Measurements from ENCODE around the gene ERI3. TPM values are rescaled to one million over a fixed set of nuclear protein-coding genes. Genes with fewer than 3 reads are reported as not detected.

ERI3 gene
- total and polyA plus RNA-seq, 10 of the 15 experiments (the other 5 are each of a cell fraction or from before 2014, with no cell fraction given) = 20.6 to 90.4 (median 41.2) TPM

GRCh38 chr1:44297695-44298400, 57.2 kb downstream of the ERI3 start:
- Histone ChIP-seq H3K4me2 (ENCODE audit: control insufficient read depth, insufficient read depth) (no peak overlapping the region), H3K27ac (ENCODE audit: control insufficient read depth, insufficient read depth) (no peak overlapping the region), H3K9ac (ENCODE audit: control insufficient read depth, insufficient read depth, low read length) (no peak overlapping the region), H2AFZ (ENCODE audit: control insufficient read depth, low read depth, low read length) (no peak overlapping the region), H3K27me3 (replicated peaks in 1 of 2; ENCODE audit: control insufficient read depth in 2 of 2, insufficient read depth in 2 of 2, low read length in 1 of 2) (no peaks in the 10 kb centered on the region), H3K79me2 (ENCODE audit: control insufficient read depth, insufficient read depth, low read length) (no peaks in the 10 kb centered on the region), H3K4me3 (no peak overlapping the region), H3K4me1 (ENCODE audit: control insufficient read depth, insufficient read depth, low read length) (no peaks in the 10 kb centered on the region), H4K20me1 (ENCODE audit: control insufficient read depth, insufficient read depth) (no peaks in the 10 kb centered on the region; the same call in 1 of the 2 replicates), H3K36me3 (ENCODE audit: control insufficient read depth in 2 of 2, insufficient read depth in 2 of 2, low read length in 1 of 2) (peaks cover 3 to 11% of the 10 kb centered on the region in 2 experiments; a peak in 3 of 4 replicates), H3K9me3 (replicated peaks; ENCODE audit: control insufficient read depth, insufficient read depth, low read length) (no peaks in the 10 kb centered on the region)
- ATAC-seq (no peak), FAIRE-seq (no peak), DNase-seq (ENCODE audit: low read depth, low spot score) (no peak)
- TF ChIP-seq CBFB (IDR thresholded peaks at IDR 0.05; ENCODE audit: low read depth) (no peak), ATF3 (IDR thresholded peaks at IDR 0.05; ENCODE audit: borderline replicate concordance, extremely low read depth, low read depth, low read length) (no peak), CREM (IDR thresholded peaks at IDR 0.05; ENCODE audit: low read depth) (no peak), TAF1 (IDR thresholded peaks at IDR 0.05; ENCODE audit: borderline replicate concordance, low read depth, low read length) (no peak)
- 100% methylated on average over 2 of the region's 2 CpGs for WGBS (ENCODE audit: insufficient coverage, insufficient replicate concordance, low lambda C conversion rate, missing lambda C conversion rate)
- ChIA-PET CTCF (no interaction called here), POLR2A (no interaction called here), RAD21 (ENCODE audit: unreplicated experiment) (no interaction called here), SMC1A (ENCODE audit: uncharacterized antibody, unreplicated experiment) (no interaction called here)
- intact Hi-C loops (cut with micrococcal nuclease; ENCODE audit: unreplicated experiment) = no loop called here
- in situ Hi-C loops (cut with MboI) = no loop called here
- BruUV-seq (replicated peaks) = no TSS peak

- ChIA-PET RAD21 (ENCODE audit: unreplicated experiment) (no interaction called here), SMC1A (ENCODE audit: uncharacterized antibody, unreplicated experiment) (no interaction called here), POLR2A (interaction anchor here (0.5 kb wide), 1 partner anchor 17 kb away, joined by 3 read pairs; no protein-coding TSS in a partner anchor), CTCF (interaction anchor here (0.9 kb wide), 1 partner anchor 21 kb away, joined by 3 read pairs; no protein-coding TSS in a partner anchor)
- Histone ChIP-seq H3K9ac (ENCODE audit: control insufficient read depth, insufficient read depth, low read length) (no peak overlapping the region), H3K4me2 (ENCODE audit: control insufficient read depth, insufficient read depth) (no peak overlapping the region), H2AFZ (ENCODE audit: control insufficient read depth, low read depth, low read length) (no peak overlapping the region), H3K4me1 (ENCODE audit: control insufficient read depth, insufficient read depth, low read length) (no peaks in the 10 kb centered on the region), H3K36me3 (ENCODE audit: control insufficient read depth in 2 of 2, insufficient read depth in 2 of 2, low read length in 1 of 2) (peaks cover 0 to 11% of the 10 kb centered on the region in 2 experiments; a peak in 3 of 4 replicates), H3K9me3 (replicated peaks; ENCODE audit: control insufficient read depth, insufficient read depth, low read length) (no peaks in the 10 kb centered on the region), H3K27ac (ENCODE audit: control insufficient read depth, insufficient read depth) (no peak overlapping the region), H4K20me1 (ENCODE audit: control insufficient read depth, insufficient read depth) (no peaks in the 10 kb centered on the region), H3K79me2 (ENCODE audit: control insufficient read depth, insufficient read depth, low read length) (no peaks in the 10 kb centered on the region), H3K27me3 (replicated peaks in 1 of 2; ENCODE audit: control insufficient read depth in 2 of 2, insufficient read depth in 2 of 2, low read length in 1 of 2) (no peaks in the 10 kb centered on the region), H3K4me3 (no peak overlapping the region)
- DNase-seq (ENCODE audit: low read depth, low spot score) (no peak), FAIRE-seq (no peak), ATAC-seq (no peak)
- intact Hi-C loops (cut with micrococcal nuclease; ENCODE audit: unreplicated experiment) (no loop called here), in situ Hi-C loops (cut with MboI) (no loop called here)
- 85% methylated on average over 7 of the region's 7 CpGs for WGBS (ENCODE audit: insufficient coverage, insufficient replicate concordance, low lambda C conversion rate, missing lambda C conversion rate)
- TF ChIP-seq E2F8 (IDR thresholded peaks at IDR 0.05; ENCODE audit: low read depth, partially characterized antibody) (no peak), NFYA (IDR thresholded peaks at IDR 0.05; ENCODE audit: borderline replicate concordance, low read depth, low read length) (no peak)
- BruUV-seq (replicated peaks) = no TSS peak
Measured at GRCh38 chr1:44296806-44297205, 58.3 kb downstream of the ERI3 start.

Measured in GM12878 (cell line).